Esophagus muscularis mucosa (tissue), 4 donors: ENCODE measurements around the gene PTPRN2.

Experiments
- EP300 ChIP-seq: sonication (generic); formaldehyde crosslinking; IDR thresholded peaks from one replicate; pipeline ENCODE4 v1.6.1; 2017; ENCODE audit warnings: antibody characterized with exemption
- POLR2A ChIP-seq: fragments of 450-650 bp; IDR thresholded peaks from one replicate; pipeline ENCODE4 v1.6.1; 2017; ENCODE audit warnings: antibody characterized with exemption, moderate library complexity, mild to moderate bottlenecking, low read depth
- TF ChIP-seq, protein P1 (sequence below), 3 experiments: fragments of 200-600 bp in 2 of 3; fragments of 450-650 bp in 1 of 3; sonication (generic) in 2 of 3; IDR thresholded peaks; one replicate each; pipeline ENCODE4 v1.5.1; 2017 to 2019; ENCODE audit warnings: antibody characterized with exemption in 3 of 3, mild to moderate bottlenecking in 2 of 3, moderate library complexity in 1 of 3

DNA sequence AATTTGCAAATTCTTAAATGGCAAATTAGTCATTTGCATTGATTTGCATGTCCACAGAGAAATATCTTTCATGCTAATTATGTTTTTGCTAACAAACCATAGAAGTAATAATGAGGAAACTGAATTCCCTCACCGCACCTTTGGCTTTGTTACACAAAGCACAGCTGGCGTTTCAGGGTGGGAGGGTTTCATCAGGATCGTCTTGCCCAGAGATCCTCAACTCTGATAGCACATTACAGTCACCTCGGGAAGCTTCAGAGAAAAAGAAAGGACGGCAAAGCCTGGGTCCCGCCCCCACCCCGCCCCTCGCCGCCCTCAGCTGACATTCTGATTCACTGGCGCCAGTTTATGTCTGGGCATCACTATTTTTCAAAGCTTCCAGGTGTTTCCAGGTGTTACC lies 119.4 kb downstream of the PTPRN2 start:
- no peak for TF ChIP-seq POLR2A
- TF ChIP-seq, protein P1, sequence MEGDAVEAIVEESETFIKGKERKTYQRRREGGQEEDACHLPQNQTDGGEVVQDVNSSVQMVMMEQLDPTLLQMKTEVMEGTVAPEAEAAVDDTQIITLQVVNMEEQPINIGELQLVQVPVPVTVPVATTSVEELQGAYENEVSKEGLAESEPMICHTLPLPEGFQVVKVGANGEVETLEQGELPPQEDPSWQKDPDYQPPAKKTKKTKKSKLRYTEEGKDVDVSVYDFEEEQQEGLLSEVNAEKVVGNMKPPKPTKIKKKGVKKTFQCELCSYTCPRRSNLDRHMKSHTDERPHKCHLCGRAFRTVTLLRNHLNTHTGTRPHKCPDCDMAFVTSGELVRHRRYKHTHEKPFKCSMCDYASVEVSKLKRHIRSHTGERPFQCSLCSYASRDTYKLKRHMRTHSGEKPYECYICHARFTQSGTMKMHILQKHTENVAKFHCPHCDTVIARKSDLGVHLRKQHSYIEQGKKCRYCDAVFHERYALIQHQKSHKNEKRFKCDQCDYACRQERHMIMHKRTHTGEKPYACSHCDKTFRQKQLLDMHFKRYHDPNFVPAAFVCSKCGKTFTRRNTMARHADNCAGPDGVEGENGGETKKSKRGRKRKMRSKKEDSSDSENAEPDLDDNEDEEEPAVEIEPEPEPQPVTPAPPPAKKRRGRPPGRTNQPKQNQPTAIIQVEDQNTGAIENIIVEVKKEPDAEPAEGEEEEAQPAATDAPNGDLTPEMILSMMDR (IDR thresholded peaks at IDR 0.05) = no peak
- no peak for TF ChIP-seq EP300
